Muscle of back (tissue), 13 donors: ENCODE results near the gene PLEKHO2. TPM values are rescaled to one million over a fixed set of nuclear protein-coding genes. Genes with fewer than 3 reads are reported as not detected.
"Not testable (repeated sequence)": the region's sequence is repeated elsewhere in the genome, so short reads cannot be mapped to it uniquely, and the experiment has no call there.

Source experiments
- DNase-seq, 3 donors: peaks; one replicate each; pipeline versions ENCODE4 v3.0.0 to v3.0.0-alpha.2; 2013
- long read RNA-seq, 9 donors: transcript quantifications; one replicate each; lab custom pipeline, GENCODE V29; 2026
- polyA plus RNA-seq, 10 donors: library from polyadenylated mRNA; unstranded; fragments of 120-200 nt; gene quantifications; one replicate each; pipeline ENCODE4 v1.2.1, GENCODE V29; 2013; ENCODE audit not compliant: insufficient read length in 10 of 10

PLEKHO2 gene, protein sequence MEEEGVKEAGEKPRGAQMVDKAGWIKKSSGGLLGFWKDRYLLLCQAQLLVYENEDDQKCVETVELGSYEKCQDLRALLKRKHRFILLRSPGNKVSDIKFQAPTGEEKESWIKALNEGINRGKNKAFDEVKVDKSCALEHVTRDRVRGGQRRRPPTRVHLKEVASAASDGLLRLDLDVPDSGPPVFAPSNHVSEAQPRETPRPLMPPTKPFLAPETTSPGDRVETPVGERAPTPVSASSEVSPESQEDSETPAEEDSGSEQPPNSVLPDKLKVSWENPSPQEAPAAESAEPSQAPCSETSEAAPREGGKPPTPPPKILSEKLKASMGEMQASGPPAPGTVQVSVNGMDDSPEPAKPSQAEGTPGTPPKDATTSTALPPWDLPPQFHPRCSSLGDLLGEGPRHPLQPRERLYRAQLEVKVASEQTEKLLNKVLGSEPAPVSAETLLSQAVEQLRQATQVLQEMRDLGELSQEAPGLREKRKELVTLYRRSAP
- 10 to 100 TPM; 12.7 to 17.2 (median 13.4) TPM for polyA plus RNA-seq
- long read RNA-seq, donor 1, partial matches to known transcripts = 0 of 3 reads
- long read RNA-seq, donor 1, other reads (novel, unspliced or antisense) = 0 of 3 reads
- long read RNA-seq, donor 2, partial matches to known transcripts = 0 of 2 reads
- long read RNA-seq, donor 2, other reads (novel, unspliced or antisense) = 0 of 2 reads
- long read RNA-seq, donor 3 = 0 reads
- long read RNA-seq, donor 4, transcript PLEKHO2-201 (6 exons, 3,720 nt) = major isoform, 5 of 5 reads
- long read RNA-seq, donor 4, partial matches to known transcripts = 0 of 5 reads
- long read RNA-seq, donor 4, other reads (novel, unspliced or antisense) = 0 of 5 reads
- long read RNA-seq, donor 5, transcript PLEKHO2-201 (6 exons, 3,720 nt) = major isoform, 6 of 6 reads
- long read RNA-seq, donor 5, partial matches to known transcripts = 0 of 6 reads
- long read RNA-seq, donor 5, other reads (novel, unspliced or antisense) = 0 of 6 reads
- long read RNA-seq, donor 6, partial matches to known transcripts = 0 of 4 reads
- long read RNA-seq, donor 6, other reads (novel, unspliced or antisense) = 0 of 4 reads
- long read RNA-seq, donor 7, partial matches to known transcripts = 0 of 2 reads
- long read RNA-seq, donor 7, other reads (novel, unspliced or antisense) = 0 of 2 reads
- long read RNA-seq, donor 8, partial matches to known transcripts = 0 of 3 reads
- long read RNA-seq, donor 8, other reads (novel, unspliced or antisense) = 0 of 3 reads
- long read RNA-seq, donor 9 = 0 reads

DNA sequence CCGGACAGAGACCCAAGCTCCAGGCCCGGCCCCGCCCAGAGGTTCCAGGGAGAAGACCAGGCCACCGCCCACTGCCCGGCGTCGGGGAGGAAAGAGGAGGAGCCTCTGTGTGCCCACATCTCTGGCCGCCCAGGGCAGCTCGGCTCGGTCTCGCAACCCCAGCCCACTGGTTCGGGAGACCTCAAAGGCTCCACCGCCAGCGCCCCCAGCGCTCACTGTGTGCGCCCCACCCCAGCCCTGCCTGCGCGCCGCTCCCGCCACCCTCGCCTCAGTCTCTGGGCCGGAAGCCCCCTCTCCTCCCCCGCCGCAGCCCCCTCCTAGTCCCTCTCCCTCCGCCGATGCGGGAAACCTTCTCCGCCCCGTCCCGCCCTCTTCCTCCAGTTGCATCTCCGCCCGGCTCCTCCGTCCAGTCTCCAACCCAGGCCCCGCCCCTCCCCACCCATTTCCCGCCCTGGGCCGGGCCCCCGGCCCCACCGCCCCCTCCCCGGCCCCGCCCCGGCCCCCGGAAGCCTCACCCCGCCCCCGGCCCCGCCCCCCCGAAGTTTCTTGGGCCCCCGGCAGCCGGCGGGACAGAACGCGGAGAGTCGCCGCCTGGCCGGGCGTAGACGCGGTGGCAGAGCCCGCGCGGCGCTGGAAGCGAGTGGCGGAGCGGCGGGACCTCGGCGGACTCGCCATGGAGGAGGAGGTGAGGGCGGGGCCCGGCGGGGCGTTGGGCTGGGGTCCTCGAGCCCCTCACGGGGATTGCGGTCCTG lies at the start of gene PLEKHO2:
PLEKHO2 (plus strand) TSS at position 572 of the 752 bp plus-strand sequence; CDS start at position 674, 102 bp downstream.
- peak; percentile 96 to 99 (median 97) for DNase-seq

DNA sequence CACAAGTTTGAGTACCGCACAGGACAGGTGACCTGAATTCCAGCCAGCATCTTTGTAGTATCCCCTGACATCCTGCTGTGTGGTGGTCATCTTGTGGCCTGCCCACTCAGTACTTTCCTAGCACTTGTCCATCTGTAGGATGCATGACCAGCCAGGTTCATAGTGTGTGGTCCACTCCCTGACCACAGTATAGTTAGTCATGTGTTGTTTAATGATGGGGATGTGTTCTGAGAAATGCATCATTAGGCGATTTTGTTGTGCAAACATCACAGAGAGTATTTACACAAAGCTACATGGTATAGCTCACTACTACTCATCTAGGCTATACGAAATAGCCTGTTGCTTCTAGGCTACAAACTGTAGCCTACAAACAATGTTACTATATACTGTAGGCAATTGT lies 49.4 kb upstream of the PLEKHO2 start:
- no peak for DNase-seq

DNA sequence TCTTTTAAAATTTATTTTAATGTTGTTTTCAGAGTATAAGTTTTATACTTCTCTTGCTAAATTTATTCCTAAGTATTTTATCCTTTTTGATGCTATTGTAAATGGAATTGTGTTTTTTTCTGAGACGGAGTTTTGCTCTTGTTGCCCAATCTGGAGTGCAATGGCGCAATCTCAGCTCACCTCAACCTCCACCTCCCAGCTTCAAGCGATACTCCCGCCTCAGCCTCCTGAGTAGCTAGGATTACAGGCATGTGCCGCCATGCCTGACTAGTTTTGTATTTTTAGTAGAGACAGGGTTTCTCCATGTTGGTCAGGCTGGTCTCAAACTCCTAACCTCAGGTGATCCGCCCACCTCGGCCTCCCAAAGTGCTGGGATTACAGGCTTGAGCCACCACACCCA lies 46.4 kb upstream of the PLEKHO2 start:
- DNase-seq = not testable (repeated sequence)

DNA sequence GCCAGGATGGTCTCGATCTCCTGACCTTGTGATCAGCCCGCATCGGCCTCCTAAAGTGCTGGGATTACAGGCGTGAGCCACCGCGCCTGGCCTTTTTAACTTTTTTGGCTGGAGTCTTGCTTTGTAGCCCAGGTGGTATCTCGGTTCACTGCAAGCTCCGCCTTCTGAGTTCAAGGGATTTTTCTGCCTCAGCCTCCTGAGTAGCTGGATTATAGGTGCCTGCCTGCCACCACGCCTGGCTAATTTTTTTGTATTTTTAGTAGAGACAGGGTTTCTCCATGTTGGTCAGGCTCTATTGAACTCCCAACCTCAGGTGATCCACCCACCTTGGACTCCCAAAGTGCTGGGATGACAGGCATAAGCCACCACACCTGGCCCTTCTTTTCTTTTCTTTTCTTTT lies 45.8 kb upstream of the PLEKHO2 start:
- DNase-seq = not testable (repeated sequence)

DNA sequence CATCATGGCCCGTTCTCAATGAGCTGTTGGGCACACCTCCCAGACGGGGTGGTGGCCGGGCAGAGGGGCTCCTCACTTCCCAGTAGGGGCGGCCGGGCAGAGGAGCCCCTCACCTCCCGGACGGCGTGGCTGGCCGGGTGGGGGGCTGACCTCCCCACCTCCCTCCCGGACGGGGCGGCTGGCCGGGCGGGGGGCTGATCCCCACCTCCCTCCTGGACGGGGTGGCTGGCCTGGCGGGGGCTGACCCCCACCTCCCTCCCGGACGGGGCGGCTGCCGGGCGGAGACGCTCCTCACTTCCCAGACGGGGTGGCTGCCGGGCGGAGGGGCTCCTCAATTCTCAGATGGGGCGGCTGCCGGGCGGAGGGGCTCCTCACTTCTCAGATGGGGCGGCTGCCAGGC lies 42.8 kb upstream of the PLEKHO2 start:
- DNase-seq = not testable (repeated sequence)

DNA sequence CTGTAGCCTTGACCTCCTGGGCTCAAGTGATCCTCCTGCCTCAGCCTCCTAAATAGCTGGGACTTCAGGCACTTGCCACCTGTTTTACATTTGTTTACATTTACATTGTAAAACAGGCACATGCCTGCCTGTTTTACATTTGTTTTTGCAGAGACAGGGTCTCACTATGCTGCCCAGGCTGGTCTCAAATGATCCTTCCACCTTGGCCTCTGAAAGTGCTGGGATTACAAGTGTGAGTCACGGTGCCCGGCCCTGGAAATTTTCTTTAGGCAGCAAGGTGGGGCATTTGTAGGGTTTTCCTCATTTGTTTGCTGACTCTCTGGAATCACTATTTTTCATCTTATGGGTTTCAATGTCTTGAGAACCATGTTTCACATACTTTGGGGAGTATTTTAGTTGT lies 41.2 kb upstream of the PLEKHO2 start:
- no peak for DNase-seq

DNA sequence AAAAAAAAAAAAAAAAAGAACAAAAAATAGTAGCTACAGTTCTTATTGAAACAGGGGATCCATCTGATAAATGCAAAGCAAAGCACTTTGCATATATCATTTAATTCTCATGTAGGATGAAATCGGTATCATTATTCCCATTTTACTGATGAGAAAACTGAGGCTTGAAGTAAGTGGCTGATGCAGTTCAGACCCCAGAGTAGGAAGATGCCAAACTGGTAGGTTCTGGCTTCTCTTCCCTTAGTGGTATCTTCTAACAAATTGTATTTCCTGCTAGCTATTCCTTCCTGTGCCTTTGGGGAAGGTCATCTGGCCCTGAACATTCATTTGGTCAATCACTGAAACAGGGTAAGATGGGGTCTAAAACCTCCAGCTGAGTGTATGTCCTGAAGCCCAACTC lies 38.2 kb upstream of the PLEKHO2 start:
- DNase-seq = no peak

DNA sequence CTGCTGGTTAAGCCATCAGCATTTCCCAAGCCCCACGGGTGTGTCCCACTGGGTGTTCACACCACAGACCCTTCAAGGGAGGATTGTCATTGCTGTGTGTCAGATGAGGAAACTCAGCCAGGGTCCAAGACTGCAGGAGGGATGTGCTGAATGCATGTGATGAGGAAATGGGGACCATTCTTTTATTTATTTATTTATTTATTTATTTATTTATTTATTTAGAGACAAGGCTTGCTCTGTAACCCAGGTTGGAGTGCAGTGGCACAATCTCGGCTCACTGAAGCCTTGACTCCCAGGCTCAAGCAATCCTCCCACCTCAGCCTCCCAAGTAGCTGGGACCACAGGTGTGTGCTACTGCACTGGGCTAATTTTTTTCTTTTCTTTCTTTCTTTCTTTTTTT lies 37.1 kb upstream of the PLEKHO2 start:
- no peak for DNase-seq

DNA sequence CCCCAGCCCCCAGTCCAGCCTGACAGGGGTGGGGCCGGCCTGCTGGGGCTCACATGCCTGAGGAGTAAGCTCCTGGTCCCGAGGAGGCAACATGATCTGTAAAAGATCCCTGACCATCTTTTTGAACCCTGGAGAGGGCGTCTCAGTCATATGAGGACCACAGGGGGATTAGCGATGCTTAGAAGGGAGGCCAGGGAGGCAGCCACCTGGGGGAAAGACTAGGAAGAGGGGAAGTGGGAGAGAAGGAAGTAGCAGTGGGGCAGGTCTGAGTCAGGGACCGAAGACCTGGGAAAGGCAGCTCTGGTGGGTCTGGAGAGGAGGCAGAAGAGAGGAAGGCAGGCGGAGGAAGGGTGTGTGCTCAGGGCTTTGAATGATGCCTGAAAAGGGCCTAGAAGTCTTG lies 35.2 kb upstream of the PLEKHO2 start:
- no peak for DNase-seq

DNA sequence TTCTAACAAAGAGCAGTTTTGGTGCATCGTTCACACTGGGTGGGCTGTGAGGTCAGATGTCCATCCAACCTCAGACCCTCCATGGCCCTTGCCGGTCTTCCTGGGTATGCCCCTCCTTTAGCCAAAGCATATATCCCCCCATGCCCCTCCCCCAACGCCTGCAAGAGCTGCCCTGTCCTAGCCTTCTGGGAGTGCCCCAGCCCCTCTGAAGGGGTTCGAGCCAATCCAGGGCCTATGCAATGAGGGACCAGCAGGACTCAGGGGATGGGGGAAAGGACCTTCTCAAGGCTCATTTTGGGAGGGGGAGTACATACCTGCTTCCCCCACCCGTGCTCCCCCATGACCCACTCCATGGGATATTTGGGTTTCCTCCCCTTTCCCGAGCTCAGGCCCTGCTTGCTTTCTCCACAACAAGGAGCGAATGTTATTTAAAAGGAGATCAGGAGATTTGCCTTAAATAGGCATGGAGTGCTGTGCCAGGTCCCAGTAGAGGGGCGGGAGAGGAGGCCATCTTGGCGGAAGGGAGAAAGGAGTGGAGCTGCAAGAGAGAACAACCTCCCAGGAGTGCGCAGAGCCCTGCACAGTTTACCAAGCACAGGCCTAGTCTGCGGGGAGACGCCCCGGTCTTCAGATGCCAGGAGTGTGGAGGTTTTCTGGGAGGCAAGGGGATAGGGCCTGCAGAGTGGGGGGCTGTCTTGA lies 34.5 kb upstream of the PLEKHO2 start:
- DNase-seq = no peak

DNA sequence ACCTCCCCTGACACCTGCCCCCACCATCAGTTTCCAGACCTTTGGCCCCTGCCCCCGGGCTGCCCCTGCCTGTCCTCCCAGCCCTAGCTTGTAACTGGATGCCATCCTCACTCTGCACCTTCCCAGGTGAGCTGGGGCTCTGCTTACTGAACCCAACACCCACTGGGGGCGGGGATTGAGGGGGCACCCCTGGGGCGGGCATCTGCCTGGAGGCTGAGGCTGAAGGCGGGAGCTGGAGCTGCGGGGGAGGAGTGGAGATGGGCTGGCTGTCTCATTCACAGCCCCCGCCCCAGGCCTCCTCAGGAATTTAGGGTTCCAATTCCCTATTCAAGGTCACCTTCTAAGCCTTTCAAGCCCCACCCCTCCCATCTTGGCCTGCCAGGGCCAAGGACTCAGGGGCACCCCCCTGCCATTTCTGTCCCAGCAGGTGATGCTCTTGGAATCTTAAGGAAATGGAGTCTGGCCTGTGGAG lies 33.9 kb upstream of the PLEKHO2 start:
- DNase-seq = no peak

DNA sequence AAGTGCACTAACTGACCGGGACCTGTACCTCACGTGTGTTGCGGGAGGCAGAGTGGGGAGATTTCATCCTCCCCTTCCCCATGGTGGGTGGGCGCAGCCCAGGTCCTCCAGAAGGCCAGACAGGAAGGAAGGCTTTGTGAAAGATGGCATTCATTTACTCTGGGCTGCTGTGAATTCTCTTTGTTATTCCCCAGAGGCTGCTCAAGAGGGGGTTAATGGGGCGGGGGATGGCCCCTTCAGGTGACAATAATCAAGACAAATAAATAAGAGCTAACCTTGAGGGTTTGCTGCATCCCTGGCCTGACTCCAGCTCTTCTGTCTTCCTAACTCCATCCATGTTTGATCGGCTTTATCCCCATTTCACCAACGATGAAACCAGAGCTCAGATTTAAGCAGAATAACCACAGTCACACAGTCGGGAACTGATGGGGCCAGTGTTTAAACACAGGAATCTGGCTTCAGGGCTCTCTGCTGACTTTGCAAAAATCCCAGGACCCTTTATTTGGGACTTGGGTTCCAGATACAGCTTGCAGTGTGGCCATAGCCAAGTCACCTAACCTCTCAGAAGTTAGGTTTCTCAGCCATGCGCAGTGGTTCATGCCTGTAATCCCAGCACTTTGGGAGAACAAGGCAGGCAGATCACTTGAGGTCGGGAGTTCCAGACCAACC lies 32.8 kb upstream of the PLEKHO2 start:
- no peak for DNase-seq

DNA sequence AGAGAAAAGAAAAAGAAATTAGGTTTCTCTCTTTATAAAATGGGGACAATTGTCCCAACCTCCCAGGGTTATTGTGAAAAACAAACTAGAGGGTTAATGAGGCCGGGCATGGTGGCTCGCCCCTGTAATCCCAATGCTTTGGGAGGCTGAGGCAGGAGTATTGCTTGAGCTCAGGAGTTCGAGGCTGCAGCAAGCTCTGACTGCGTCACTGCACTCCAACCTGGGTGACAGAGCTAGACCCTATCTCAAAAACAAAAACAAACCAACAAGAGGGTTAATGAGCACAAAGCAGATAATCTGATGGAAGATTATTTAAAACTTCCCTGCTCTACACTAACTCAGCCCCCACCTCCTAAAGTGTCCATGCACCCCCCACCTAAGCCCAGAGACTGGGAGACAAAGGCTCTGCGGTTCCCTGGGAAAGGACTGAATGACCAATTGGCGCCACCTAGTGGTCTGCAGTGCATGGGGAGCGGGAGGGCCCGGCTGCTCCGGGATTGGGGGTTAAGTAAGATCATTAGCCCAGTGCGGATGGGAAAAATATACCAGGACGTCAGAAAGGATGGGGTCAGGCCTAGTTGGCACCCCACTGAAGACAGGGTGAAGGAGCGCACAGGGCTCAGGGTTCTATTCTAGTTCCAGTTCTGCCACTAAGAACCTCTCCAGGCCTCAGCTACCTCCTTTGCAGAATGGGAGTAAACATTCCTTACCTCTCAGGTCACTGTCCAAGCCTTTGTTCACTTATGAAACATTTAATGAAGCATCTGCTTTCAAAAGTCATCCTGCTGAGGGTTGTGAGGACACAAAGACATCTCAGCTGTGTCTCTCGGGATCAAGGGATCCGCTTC lies 31.8 kb upstream of the PLEKHO2 start:
- DNase-seq = peak; percentile 63 to 85 (median 79)

DNA sequence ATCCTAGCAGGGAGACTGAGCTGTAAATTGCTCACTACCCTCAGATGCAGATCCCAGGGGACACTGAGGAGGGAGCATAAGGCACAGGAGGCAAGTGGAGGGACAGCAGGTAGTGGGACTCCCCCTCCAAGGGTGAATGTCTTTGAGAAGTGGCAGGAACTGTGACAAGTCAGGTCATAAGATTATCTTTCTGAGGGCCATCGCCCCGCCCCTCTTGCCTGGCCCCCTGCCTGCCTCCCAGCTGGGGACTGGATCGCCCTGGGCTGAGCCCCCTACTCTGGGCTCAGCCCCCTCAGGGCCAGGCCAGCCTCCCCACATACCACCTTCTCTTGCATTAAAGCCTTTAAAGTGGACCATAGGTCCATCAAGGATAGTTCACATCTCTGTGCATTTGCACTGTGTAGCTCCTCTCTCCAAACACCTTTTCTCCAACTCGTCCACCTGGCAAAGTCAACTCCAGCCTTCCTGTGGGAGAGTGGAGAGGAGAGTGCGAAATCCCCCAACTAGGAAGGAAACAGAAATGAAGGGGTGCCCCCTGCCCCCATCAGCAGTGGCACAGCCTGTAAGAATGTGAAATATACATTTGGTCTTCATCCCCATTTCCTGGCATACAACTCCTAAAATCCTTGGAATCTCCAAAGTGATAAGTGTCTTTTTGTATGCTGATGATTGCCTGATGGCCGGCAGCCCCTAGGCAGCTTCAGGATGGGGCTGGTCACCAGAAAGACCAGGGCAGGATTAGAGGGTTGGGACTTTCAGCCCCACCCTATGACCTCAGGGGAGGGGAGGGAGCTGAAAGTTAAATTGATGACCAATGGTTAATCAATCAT lies 31.0 kb upstream of the PLEKHO2 start:
- DNase-seq = no peak

DNA sequence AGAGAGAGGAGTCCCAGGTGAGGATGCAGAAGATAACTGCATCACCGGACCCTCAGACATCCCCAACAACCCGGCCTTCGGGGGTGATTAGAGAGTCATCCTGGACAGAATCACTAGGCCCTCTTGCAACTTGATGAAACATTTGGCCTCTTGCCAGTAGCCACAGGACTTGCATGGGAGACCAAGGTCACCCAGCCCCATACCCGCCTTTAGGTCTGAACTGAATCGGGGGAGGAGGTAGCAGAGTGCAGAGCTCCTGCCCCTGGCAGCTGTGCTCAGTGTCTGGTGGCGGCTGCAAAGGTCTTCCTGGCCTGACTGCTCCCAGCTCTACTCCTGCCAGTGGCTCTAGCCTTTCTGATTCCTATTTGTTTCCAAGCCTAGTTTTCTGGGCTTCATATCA lies 28.6 kb upstream of the PLEKHO2 start:
- DNase-seq = no peak

DNA sequence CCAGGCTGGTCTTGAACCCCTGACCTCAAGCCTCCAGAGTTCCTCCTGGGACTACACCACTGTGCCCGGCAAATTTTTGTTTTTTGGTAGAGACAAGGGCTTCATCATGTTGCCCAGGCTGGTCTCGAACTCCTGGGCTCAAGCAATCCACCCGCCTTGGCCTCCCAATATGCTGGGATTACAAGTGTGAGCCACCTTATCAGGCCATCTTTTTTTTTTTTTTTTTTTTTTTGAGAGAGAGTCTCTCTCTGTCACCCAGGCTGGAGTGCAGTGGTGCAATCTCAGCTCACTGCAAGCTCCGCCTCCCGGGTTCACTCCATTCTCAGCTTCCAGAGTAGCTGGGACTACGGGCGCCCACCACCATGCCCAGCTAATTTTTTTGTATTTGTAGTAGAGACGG lies 27.4 kb upstream of the PLEKHO2 start:
- not testable (repeated sequence) for DNase-seq

DNA sequence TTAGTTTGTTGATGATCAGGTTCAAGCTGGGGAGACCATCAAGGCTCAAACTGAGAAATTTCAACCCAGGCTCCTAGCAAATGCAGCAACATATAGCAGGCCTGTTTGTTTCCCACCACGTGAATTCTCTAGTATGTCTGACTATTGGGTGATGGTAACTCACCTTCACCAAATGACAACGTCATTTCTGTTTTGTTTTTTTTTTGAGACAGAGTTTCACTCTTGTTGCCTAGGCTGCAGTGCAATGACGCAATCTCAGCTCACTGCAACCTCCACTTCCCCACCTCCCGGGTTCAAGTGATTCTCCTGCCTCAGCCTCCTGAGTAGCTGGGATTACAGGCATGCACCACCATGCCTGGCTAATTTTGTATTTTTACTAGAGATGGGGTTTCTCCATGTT lies 26.8 kb upstream of the PLEKHO2 start:
- DNase-seq = not testable (repeated sequence)

DNA sequence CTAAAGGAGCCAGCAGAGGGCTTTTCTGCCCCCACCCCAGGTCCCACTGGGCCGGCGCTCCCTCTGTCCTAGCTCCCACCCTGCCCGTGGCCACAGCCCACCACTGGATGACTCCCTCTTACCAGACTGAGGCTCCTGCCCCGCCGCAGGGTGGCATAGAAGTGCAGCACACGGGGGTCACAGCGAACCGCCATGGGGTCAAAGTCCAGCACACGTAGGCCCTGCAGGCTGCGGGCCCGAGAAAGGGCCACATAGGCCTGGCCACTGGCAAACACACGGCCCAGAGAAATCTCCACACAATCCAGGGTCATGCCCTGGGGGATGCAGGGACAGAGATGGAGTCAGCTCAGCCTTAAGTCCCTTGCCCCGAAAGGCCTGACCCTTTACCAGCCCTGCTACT lies 25.3 kb upstream of the PLEKHO2 start:
- no peak for DNase-seq
